ENCODE results near the gene C6orf89.

The C6orf89 gene

DNA sequence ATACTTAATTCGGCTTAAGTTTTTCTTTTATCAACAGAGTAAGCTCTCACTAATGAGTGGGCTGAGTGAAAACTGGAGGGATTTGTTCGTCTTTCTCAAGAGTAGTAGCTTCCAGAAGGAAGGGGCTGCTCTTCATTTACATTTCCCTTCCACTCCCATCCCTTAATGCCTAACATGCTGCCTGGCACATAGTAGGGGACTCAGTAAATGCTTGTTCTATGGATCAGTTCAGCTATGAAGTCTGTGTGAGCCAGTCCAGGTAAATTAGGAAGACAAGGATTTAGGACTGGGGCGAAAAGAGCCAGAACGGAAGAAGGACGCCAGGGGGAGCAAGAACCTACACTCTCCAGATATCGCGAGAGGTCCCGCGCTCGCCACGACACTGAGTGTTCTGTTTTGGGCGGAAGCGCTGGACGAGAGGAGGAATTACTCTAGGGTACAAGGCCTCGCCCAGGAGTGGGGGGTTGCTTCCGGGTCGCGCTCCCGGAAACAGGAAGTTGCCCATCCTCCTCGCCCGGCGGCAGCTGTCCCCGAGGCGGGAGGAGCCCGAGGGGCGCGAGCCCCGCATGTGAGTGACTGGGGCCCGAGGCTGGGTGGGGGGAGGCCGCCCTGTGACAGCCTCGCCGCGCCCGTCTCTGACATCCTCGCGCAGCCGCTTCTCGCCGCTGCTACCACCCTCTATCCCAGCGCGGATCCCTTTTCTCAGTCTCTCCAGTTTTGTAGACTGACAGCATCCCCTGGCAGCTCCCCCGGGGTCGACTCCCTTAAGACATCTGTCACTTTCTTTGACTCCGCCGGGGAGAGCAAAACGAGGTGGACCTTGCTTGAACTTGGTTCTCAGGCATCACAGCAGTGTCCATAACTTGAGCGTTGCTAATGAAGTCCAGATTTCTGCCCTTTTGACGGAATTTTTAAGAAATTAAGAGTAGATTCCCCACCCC is at the start of gene C6orf89:
Gene C6orf89 (plus strand): TSS at position 492 of the 941 bp plus-strand sequence. CDS start 13,493 bp downstream, outside the sequence.
- no peaks in the 10 kb centered on the region for H3K9me2 ChIP-seq (replicated peaks; ENCODE audit: insufficient read depth, low read length)
- peak; percentile 98 for DNase-seq
- H3K9me3 ChIP-seq (replicated peaks; ENCODE audit: insufficient read depth, low read length), result no peaks in the 10 kb centered on the region
- H3K4me3 ChIP-seq (ENCODE audit: low read length), result peak within 1 kb of the TSS; percentile 86
- H3K4me2 ChIP-seq (ENCODE audit: low read depth, low read length), result peak within 1 kb of the TSS; percentile 89
- H3F3A ChIP-seq (ENCODE audit: insufficient read depth, low read length), result no peaks in the 10 kb centered on the region
- H3K79me2 ChIP-seq (ENCODE audit: low read length), result peaks cover 24% of the 10 kb centered on the region
- peak within 1 kb of the TSS; percentile 76 for H3K9ac ChIP-seq (ENCODE audit: low read length)
- H4K20me1 ChIP-seq (ENCODE audit: insufficient read depth, low read length), result no peaks in the 10 kb centered on the region
- peak within 1 kb of the TSS; percentile 38; the same call in 1 of the 2 replicates for H3K27ac ChIP-seq (ENCODE audit: low read length)
- H3K36me3 ChIP-seq (replicated peaks; ENCODE audit: insufficient read depth, low read length), result no peaks in the 10 kb centered on the region
- H3K4me1 ChIP-seq (ENCODE audit: low read length), result peaks cover 10% of the 10 kb centered on the region; the same call in 1 of the 2 replicates
- peak within 1 kb of the TSS; percentile 99 for H2AFZ ChIP-seq (ENCODE audit: low read length)
- no peaks in the 10 kb centered on the region for H3K27me3 ChIP-seq (replicated peaks; ENCODE audit: insufficient read depth, low read length)
- TF ChIP-seq EZH2phosphoT487 (IDR thresholded peaks at IDR 0.05; ENCODE audit: low read length), result no peak
- TF ChIP-seq CTCF (IDR thresholded peaks at IDR 0.05; ENCODE audit: low read length), result peak; percentile 76

DNA sequence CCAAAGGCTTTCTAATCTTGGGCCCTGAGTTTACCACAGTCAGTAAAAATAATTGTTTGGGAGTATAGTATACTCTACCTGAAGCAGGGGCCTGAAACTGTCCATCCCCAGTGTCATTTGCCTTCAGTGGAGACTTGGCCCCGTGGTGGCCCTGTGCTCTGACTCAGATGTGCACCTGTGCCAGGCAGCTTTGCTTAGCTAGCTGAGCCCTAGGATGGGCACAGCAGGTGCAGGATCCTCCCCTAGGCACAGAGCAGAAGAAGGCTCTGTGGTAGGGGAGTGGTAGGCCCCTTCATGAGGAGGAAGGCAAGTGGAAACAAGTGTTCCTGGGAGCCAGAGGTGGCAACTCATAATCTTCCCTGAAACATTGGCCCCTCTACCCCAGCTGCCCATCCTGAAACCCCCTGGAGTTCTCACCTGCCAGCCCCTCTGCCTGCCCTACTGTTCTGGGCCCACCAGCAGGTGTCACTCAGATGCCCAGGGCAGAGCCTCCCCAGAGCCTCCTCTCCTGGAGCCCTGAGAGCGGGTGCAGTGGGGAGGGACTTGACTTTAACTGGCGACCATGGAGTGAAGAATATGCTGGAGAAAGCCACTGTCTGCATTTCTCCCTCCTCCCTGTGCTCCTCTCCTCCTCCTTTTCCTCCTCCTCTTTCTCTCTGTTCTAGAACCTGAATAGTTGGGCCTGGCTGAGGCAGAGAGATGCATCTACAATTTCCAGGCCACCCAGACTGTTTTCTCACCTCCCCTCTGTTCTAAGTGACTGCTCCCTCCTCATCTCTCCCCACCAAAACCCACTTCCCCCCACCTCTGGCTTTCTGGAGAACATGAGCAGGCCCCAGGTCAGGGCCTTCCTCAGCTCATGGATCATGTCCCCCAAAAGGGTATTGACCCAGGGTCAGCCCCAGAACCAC is 49.4 kb upstream of the C6orf89 start:
- no peaks in the 10 kb centered on the region for H3K36me3 ChIP-seq (replicated peaks; ENCODE audit: insufficient read depth, low read length)
- no peaks in the 10 kb centered on the region for H3K4me1 ChIP-seq (ENCODE audit: low read length)
- no peaks in the 10 kb centered on the region for H4K20me1 ChIP-seq (ENCODE audit: insufficient read depth, low read length)
- H3K79me2 ChIP-seq (ENCODE audit: low read length), result no peaks in the 10 kb centered on the region
- H3F3A ChIP-seq (ENCODE audit: insufficient read depth, low read length), result no peaks in the 10 kb centered on the region
- H3K27me3 ChIP-seq (replicated peaks; ENCODE audit: insufficient read depth, low read length), result peaks cover 8% of the 10 kb centered on the region; the same call in 1 of the 2 replicates
- no peak overlapping the region for H3K4me3 ChIP-seq (ENCODE audit: low read length)
- no peaks in the 10 kb centered on the region for H3K9me3 ChIP-seq (replicated peaks; ENCODE audit: insufficient read depth, low read length)
- no peaks in the 10 kb centered on the region for H3K9me2 ChIP-seq (replicated peaks; ENCODE audit: insufficient read depth, low read length)
- H3K4me2 ChIP-seq (ENCODE audit: low read depth, low read length), result no peak overlapping the region
- TF ChIP-seq CTCF (IDR thresholded peaks at IDR 0.05; ENCODE audit: low read length) (no peak), EZH2phosphoT487 (IDR thresholded peaks at IDR 0.05; ENCODE audit: low read length) (no peak), EZH2 (optimal IDR thresholded peaks at IDR 0.05; ENCODE audit: low read depth, low read length) (no peak)
- no peak overlapping the region for H3K9ac ChIP-seq (ENCODE audit: low read length)
- H2AFZ ChIP-seq (ENCODE audit: low read length), result no peak overlapping the region
- no peak overlapping the region for H3K27ac ChIP-seq (ENCODE audit: low read length)
- no peak for DNase-seq

GRCh38 chr6:36837022-36837339 is 48.8 kb upstream of the C6orf89 start:
- H3K27me3 ChIP-seq (replicated peaks; ENCODE audit: insufficient read depth, low read length), result peaks cover 8% of the 10 kb centered on the region; the same call in 1 of the 2 replicates
- H3K79me2 ChIP-seq (ENCODE audit: low read length), result no peaks in the 10 kb centered on the region
- no peaks in the 10 kb centered on the region for H3F3A ChIP-seq (ENCODE audit: insufficient read depth, low read length)
- H3K9me3 ChIP-seq (replicated peaks; ENCODE audit: insufficient read depth, low read length), result no peaks in the 10 kb centered on the region
- no peaks in the 10 kb centered on the region for H3K4me1 ChIP-seq (ENCODE audit: low read length)
- no peak overlapping the region for H3K4me3 ChIP-seq (ENCODE audit: low read length)
- TF ChIP-seq EZH2 (optimal IDR thresholded peaks at IDR 0.05; ENCODE audit: low read depth, low read length) (no peak), CTCF (IDR thresholded peaks at IDR 0.05; ENCODE audit: low read length) (no peak), EZH2phosphoT487 (IDR thresholded peaks at IDR 0.05; ENCODE audit: low read length) (no peak)
- H3K36me3 ChIP-seq (replicated peaks; ENCODE audit: insufficient read depth, low read length), result no peaks in the 10 kb centered on the region
- no peak overlapping the region for H3K4me2 ChIP-seq (ENCODE audit: low read depth, low read length)
- H4K20me1 ChIP-seq (ENCODE audit: insufficient read depth, low read length), result no peaks in the 10 kb centered on the region
- no peaks in the 10 kb centered on the region for H3K9me2 ChIP-seq (replicated peaks; ENCODE audit: insufficient read depth, low read length)
- H3K9ac ChIP-seq (ENCODE audit: low read length), result no peak overlapping the region
- no peak for DNase-seq
- no peak overlapping the region for H3K27ac ChIP-seq (ENCODE audit: low read length)
- H2AFZ ChIP-seq (ENCODE audit: low read length), result no peak overlapping the region
